Uterus (tissue), 2 donors: Measurements from ENCODE around the gene LGALS1.

Experiments used
- POLR2A ChIP-seq, 2 donors: fragments of 450-650 bp; IDR thresholded peaks; one replicate each; pipeline ENCODE4 v1.6.1; 2016; ENCODE audit warnings: antibody characterized with exemption in 2 of 2, mild to moderate bottlenecking in 1 of 2, moderate library complexity in 1 of 2
- TF ChIP-seq, protein P1 (sequence below), 4 experiments: fragments of 200-600 bp in 2 of 4; fragments of 450-650 bp in 2 of 4; sonication (generic) in 2 of 4; IDR thresholded peaks; one replicate each; pipeline ENCODE4 v1.5.1; 2016 to 2019; ENCODE audit warnings: antibody characterized with exemption in 4 of 4, mild to moderate bottlenecking in 2 of 4, moderate library complexity in 1 of 4

DNA sequence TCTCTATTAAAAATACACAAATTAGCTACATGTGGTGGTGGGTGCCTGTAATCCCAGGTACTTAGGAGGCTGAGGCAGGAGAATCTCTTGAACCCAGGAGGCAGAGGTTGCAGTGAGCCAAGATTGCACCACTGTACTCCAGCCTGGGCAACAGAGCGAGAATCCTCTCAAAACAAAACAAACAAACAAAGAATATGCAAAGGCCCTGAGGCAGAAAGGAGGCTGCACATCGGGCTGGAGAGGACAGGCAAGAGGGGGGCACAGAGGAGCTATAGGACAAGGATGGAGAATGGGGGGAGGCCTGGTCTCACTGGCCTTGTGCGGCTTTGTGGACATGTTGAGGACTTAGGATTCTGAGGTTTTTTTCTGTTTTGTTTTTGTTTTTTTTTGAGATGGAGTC is 29.8 kb downstream of the LGALS1 start:
- TF ChIP-seq, protein P1, sequence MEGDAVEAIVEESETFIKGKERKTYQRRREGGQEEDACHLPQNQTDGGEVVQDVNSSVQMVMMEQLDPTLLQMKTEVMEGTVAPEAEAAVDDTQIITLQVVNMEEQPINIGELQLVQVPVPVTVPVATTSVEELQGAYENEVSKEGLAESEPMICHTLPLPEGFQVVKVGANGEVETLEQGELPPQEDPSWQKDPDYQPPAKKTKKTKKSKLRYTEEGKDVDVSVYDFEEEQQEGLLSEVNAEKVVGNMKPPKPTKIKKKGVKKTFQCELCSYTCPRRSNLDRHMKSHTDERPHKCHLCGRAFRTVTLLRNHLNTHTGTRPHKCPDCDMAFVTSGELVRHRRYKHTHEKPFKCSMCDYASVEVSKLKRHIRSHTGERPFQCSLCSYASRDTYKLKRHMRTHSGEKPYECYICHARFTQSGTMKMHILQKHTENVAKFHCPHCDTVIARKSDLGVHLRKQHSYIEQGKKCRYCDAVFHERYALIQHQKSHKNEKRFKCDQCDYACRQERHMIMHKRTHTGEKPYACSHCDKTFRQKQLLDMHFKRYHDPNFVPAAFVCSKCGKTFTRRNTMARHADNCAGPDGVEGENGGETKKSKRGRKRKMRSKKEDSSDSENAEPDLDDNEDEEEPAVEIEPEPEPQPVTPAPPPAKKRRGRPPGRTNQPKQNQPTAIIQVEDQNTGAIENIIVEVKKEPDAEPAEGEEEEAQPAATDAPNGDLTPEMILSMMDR (IDR thresholded peaks at IDR 0.05): no peak
- TF ChIP-seq POLR2A (IDR thresholded peaks at IDR 0.05): no peak
